ENCODE results near the gene CEP135. TPM values are rescaled to one million over a fixed set of nuclear protein-coding genes. Genes with fewer than 3 reads are reported as not detected.

CEP135 gene
- total RNA-seq, 1 donor from 2014 or later: 6.1 TPM

DNA sequence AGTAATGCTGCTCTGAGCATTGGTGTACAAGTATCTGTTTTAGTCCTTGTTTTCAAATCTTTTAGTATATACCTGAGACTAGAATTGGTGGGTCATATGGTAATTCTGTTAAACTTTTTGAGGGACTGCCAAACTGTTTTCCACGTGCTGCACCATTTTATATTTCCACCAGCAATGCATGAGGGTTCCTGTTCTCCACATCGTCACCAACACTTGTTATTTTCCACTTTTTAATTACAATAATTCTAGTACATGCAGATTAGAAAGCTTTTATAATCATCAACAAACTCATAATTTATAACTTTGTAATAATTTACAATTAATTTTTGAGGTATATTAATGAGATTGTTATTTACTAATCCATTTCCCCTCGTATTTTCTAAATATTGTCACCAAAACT, 79.4 kb downstream of the CEP135 start:
- intact Hi-C loops (cut with DNase I): no loop called here
- no peak for TF ChIP-seq POLR2A (IDR thresholded peaks at IDR 0.05)
- TF ChIP-seq POLR2AphosphoS5 (IDR thresholded peaks at IDR 0.05; ENCODE audit: insufficient read depth in 1 of 2, low read depth in 1 of 2): no peak
- TF ChIP-seq, protein P1, sequence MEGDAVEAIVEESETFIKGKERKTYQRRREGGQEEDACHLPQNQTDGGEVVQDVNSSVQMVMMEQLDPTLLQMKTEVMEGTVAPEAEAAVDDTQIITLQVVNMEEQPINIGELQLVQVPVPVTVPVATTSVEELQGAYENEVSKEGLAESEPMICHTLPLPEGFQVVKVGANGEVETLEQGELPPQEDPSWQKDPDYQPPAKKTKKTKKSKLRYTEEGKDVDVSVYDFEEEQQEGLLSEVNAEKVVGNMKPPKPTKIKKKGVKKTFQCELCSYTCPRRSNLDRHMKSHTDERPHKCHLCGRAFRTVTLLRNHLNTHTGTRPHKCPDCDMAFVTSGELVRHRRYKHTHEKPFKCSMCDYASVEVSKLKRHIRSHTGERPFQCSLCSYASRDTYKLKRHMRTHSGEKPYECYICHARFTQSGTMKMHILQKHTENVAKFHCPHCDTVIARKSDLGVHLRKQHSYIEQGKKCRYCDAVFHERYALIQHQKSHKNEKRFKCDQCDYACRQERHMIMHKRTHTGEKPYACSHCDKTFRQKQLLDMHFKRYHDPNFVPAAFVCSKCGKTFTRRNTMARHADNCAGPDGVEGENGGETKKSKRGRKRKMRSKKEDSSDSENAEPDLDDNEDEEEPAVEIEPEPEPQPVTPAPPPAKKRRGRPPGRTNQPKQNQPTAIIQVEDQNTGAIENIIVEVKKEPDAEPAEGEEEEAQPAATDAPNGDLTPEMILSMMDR (IDR thresholded peaks at IDR 0.05): no peak
- Histone ChIP-seq H3K9me3 (no peaks in the 10 kb centered on the region), H3K36me3 (peaks cover 0 to 18% of the 10 kb centered on the region in 2 donors), H3K4me1 (no peaks in the 10 kb centered on the region), H3K27me3 (no peaks in the 10 kb centered on the region), H3K27ac (no peak overlapping the region), H3K4me3 (no peak overlapping the region)
- DNase-seq (ENCODE audit: extremely low spot score in 2 of 2): no peak

DNA sequence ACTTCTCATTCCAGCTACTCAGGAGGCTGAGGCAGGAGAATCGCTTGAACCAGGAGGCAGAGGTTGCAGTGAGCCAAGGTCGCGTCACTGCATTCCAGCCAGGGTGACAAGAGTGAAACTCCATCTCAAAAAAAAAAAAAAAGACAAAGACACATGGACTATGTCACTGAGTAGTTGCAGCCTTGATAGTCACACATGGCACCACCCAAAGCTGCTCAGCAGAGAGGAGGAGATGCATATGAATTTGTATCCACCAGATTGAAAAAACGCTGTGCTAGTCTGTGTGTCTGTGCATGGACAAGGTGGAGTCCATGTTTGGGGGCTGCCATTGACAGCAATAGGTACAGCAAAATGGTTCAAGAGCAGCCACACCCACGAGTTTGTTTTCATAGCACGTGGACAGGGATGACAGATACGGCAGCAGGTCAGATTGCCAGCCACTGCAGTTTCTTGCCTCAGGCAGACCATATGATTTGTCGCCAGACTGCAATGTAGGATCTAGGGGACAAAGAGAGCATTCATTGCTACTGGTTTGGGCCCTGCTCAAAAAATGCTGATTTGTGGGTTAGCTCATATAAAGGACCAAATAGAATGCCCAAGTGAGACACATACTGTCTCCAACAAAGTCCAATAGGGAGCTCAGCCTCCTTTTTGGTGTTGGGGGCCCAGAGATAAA, 89.9 kb downstream of the CEP135 start:
- Histone ChIP-seq H3K9me3 (no peaks in the 10 kb centered on the region), H3K36me3 (no peaks in the 10 kb centered on the region), H3K4me3 (no peak overlapping the region), H3K27me3 (no peaks in the 10 kb centered on the region), H3K27ac (no peak overlapping the region), H3K4me1 (no peaks in the 10 kb centered on the region)
- DNase-seq (ENCODE audit: extremely low spot score in 2 of 2): no peak
- TF ChIP-seq, protein P1 (IDR thresholded peaks at IDR 0.05): no peak
- TF ChIP-seq POLR2AphosphoS5 (IDR thresholded peaks at IDR 0.05; ENCODE audit: insufficient read depth in 1 of 2, low read depth in 1 of 2): no peak
- TF ChIP-seq POLR2A (IDR thresholded peaks at IDR 0.05): no peak
- intact Hi-C loops (cut with DNase I): no loop called here

GRCh38 chr4:56040842-56041241, 92.1 kb downstream of the CEP135 start:
- no peaks in the 10 kb centered on the region for H3K27me3 ChIP-seq
- no peaks in the 10 kb centered on the region for H3K36me3 ChIP-seq
- TF ChIP-seq POLR2AphosphoS5 (IDR thresholded peaks at IDR 0.05; ENCODE audit: insufficient read depth in 1 of 2, low read depth in 1 of 2): no peak
- TF ChIP-seq, protein P1 (IDR thresholded peaks at IDR 0.05): no peak
- TF ChIP-seq POLR2A (IDR thresholded peaks at IDR 0.05): no peak
- intact Hi-C loops (cut with DNase I): no loop called here
- no peaks in the 10 kb centered on the region for H3K9me3 ChIP-seq
- DNase-seq (ENCODE audit: extremely low spot score in 2 of 2): no peak
- no peaks in the 10 kb centered on the region for H3K4me1 ChIP-seq
- H3K27ac ChIP-seq: no peak overlapping the region
- H3K4me3 ChIP-seq: no peak overlapping the region

DNA sequence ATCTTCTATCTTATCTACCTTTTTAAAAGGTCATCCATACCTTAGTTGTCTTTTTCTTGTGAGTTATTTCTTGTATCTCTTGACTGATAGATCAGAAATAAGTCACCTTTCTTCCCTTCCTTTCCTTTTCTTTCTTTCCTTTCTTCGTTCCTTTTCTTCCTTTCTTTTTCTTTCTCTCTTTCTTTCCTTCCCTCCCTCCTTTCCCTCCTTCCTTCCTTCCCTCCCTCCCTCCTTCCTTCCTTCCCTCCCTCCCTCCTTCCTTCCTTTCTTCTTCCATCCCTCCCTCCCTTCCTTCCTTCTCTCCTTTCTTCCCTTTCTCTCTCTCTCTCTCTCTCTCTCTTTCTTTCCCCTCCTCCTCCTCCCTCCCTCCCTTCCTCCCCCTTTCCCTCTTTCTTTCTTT, 93.5 kb downstream of the CEP135 start:
- no peak for DNase-seq (ENCODE audit: extremely low spot score in 2 of 2)
- Histone ChIP-seq H3K27ac (no peak overlapping the region), H3K4me3 (no peak overlapping the region), H3K4me1 (no peaks in the 10 kb centered on the region), H3K27me3 (no peaks in the 10 kb centered on the region), H3K36me3 (no peaks in the 10 kb centered on the region), H3K9me3 (no peaks in the 10 kb centered on the region)
- no peak for TF ChIP-seq POLR2AphosphoS5 (IDR thresholded peaks at IDR 0.05; ENCODE audit: insufficient read depth in 1 of 2, low read depth in 1 of 2)
- TF ChIP-seq, protein P1 (IDR thresholded peaks at IDR 0.05): no peak
- TF ChIP-seq POLR2A (IDR thresholded peaks at IDR 0.05): no peak
- intact Hi-C loops (cut with DNase I): no loop called here

- peak overlapping the region; percentile 37 for H3K27ac ChIP-seq
- H3K9me3 ChIP-seq: no peaks in the 10 kb centered on the region
- peak overlapping the region; percentile 44 to 60 for H3K4me3 ChIP-seq
- H3K27me3 ChIP-seq: no peaks in the 10 kb centered on the region
- TF ChIP-seq POLR2A (IDR thresholded peaks at IDR 0.05): no peak
- TF ChIP-seq POLR2AphosphoS5 (IDR thresholded peaks at IDR 0.05; ENCODE audit: insufficient read depth in 1 of 2, low read depth in 1 of 2): no peak
- H3K36me3 ChIP-seq: no peaks in the 10 kb centered on the region
- no peak for DNase-seq (ENCODE audit: extremely low spot score in 2 of 2)
- peaks cover 16% of the 10 kb centered on the region for H3K4me1 ChIP-seq
- intact Hi-C loops (cut with DNase I): no loop called here
Observed at GRCh38 chr4:56048383-56048701, 99.6 kb downstream of the CEP135 start.
